Thyroid gland (tissue), 4 donors: ENCODE results near the gene ZNF678.

Experiments used
- CTCF ChIP-seq, 6 experiments: fragments of 200-600 bp in 3 of 6; fragments of 450-650 bp in 3 of 6; sonication (generic) in 3 of 6; IDR thresholded peaks; one replicate each; pipeline ENCODE4 v1.5.1; 2016 to 2019; ENCODE audit warnings: antibody characterized with exemption in 6 of 6, mild to moderate bottlenecking in 2 of 6, inconsistent platforms in 1 of 6, moderate library complexity in 1 of 6
- POLR2A ChIP-seq, 2 donors: fragments of 450-650 bp; IDR thresholded peaks; one replicate each; pipeline ENCODE4 v1.6.1; 2017; ENCODE audit warnings: antibody characterized with exemption in 2 of 2, mild to moderate bottlenecking in 2 of 2, moderate library complexity in 1 of 2

- TF ChIP-seq CTCF (IDR thresholded peaks at IDR 0.05) = no peak
- no peak for TF ChIP-seq POLR2A (IDR thresholded peaks at IDR 0.05)
Observed at GRCh38 chr1:227568593-227568992, 5.2 kb downstream of the ZNF678 start.
